Breast epithelium (tissue), 3 donors: Measurements from ENCODE around the gene SLAMF1.
"Not testable (repeated sequence)": the region's sequence is repeated elsewhere in the genome, so short reads cannot be mapped to it uniquely, and the experiment has no call there.

Source experiments
- CTCF ChIP-seq, 3 donors: fragments of 450-650 bp; IDR thresholded peaks; one replicate each; pipeline ENCODE4 v1.5.1; 2016 to 2017; ENCODE audit warnings: antibody characterized with exemption in 3 of 3, mild to moderate bottlenecking in 3 of 3, moderate library complexity in 3 of 3
- POLR2A ChIP-seq: fragments of 450-650 bp; IDR thresholded peaks from one replicate; pipeline ENCODE4 v1.6.1; 2016; ENCODE audit warnings: antibody characterized with exemption, mild to moderate bottlenecking, moderate library complexity
- POLR2AphosphoS5 ChIP-seq, 3 donors: sonication (generic); formaldehyde crosslinking; IDR thresholded peaks; one replicate each; pipeline ENCODE4 v1.6.1; 2017; ENCODE audit warnings: antibody characterized with exemption in 3 of 3

GRCh38 chr1:160652065-160652641, 5.3 kb upstream of the SLAMF1 start:
- TF ChIP-seq CTCF (IDR thresholded peaks at IDR 0.05); POLR2A; POLR2AphosphoS5 (IDR thresholded peaks at IDR 0.05): not testable (repeated sequence)
